Measurements from ENCODE around the gene CCDC24.

CCDC24 gene

GRCh38 chr1:43947874-43948437, 43.4 kb upstream of the CCDC24 start:
- H3K4me3 ChIP-seq (replicated peaks; ENCODE audit: low read depth, low read length): peak overlapping the region; percentile 92
- TF ChIP-seq CTCF (IDR thresholded peaks at IDR 0.05; ENCODE audit: low read length, missing control alignments): no peak
- DNase-seq (ENCODE audit: low read depth): no peak

GRCh38 chr1:43949678-43950077, 41.7 kb upstream of the CCDC24 start:
- no peak for TF ChIP-seq CTCF (IDR thresholded peaks at IDR 0.05; ENCODE audit: low read length, missing control alignments)
- DNase-seq (ENCODE audit: low read depth): no peak
- no peak overlapping the region for H3K4me3 ChIP-seq (replicated peaks; ENCODE audit: low read depth, low read length)

GRCh38 chr1:43951021-43951985, 40.1 kb upstream of the CCDC24 start:
- no peak for TF ChIP-seq CTCF (IDR thresholded peaks at IDR 0.05; ENCODE audit: low read length, missing control alignments)
- H3K4me3 ChIP-seq (replicated peaks; ENCODE audit: low read depth, low read length): no peak overlapping the region
- no peak for DNase-seq (ENCODE audit: low read depth)

GRCh38 chr1:43952731-43953346, 38.6 kb upstream of the CCDC24 start:
- DNase-seq (ENCODE audit: low read depth): no peak
- TF ChIP-seq CTCF (IDR thresholded peaks at IDR 0.05; ENCODE audit: low read length, missing control alignments): no peak
- H3K4me3 ChIP-seq (replicated peaks; ENCODE audit: low read depth, low read length): no peak overlapping the region

- TF ChIP-seq CTCF (IDR thresholded peaks at IDR 0.05; ENCODE audit: low read length, missing control alignments): no peak
- DNase-seq (ENCODE audit: low read depth): no peak
- no peak overlapping the region for H3K4me3 ChIP-seq (replicated peaks; ENCODE audit: low read depth, low read length)
Measured at GRCh38 chr1:43953361-43953760, 38.0 kb upstream of the CCDC24 start.

- TF ChIP-seq CTCF (IDR thresholded peaks at IDR 0.05; ENCODE audit: low read length, missing control alignments): no peak
- no peak overlapping the region for H3K4me3 ChIP-seq (replicated peaks; ENCODE audit: low read depth, low read length)
- no peak for DNase-seq (ENCODE audit: low read depth)
Measured at GRCh38 chr1:43954036-43954435, 37.4 kb upstream of the CCDC24 start.
